ENCODE measurements around the gene TENT5C.

TENT5C gene

DNA sequence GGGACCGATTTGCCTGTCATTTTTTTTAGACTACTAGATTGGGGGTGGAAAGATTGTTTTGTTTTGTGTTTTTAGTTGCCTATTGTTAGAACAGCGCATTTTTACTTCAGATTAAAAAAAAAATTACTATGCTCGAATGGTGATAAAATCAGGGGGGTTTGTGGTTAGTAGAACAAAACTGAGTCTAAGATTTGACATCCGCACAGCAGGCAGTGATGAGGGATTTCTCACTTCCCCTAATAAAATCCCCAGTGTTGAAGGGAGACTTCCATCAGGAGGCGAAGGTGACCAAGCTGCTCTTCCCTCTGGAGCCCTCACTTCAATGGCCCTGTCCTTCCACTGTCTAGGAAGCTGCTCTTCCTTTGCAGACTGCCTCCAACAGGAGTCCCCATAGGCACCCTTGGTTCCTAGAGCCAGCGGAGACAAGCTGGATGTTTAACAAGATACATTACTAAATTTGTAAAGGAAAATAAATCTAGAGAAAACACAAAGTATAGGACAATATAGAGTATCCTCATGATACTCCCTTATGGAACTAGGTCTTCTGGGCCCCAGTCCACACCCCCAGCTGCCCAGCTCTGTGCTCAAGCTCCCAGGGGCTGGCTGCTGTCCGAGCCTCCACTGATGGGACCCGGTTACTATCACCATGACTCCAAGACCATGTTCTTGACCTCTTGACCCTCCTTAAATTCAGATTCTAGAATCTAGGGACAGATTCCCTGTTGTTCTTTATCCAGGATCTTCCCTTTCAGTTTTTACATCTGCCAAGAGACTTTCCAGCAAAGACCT lies 31.0 kb downstream of the TENT5C start:
- DNase-seq (ENCODE audit: low read depth) = no peak

DNA sequence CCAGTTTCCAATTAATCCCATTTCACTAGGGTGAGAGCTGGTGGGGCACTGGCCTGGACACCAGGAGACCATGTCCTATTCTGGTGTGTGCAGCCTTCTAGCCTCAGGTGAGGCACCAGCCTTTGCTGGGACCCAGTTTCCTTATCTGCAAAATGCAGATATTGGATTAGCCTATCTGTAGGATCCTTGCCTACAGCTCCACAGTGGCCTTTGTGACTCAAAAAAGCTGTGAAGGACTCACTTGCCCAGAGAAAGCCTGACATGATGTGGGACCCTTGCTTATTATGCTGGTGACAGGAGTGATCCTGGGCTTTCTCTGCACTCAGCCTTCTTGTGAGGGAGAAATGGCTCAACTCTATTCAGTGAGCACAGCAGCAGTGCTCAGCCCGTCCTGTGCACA lies 32.3 kb downstream of the TENT5C start:
- no peak for DNase-seq (ENCODE audit: low read depth)

DNA sequence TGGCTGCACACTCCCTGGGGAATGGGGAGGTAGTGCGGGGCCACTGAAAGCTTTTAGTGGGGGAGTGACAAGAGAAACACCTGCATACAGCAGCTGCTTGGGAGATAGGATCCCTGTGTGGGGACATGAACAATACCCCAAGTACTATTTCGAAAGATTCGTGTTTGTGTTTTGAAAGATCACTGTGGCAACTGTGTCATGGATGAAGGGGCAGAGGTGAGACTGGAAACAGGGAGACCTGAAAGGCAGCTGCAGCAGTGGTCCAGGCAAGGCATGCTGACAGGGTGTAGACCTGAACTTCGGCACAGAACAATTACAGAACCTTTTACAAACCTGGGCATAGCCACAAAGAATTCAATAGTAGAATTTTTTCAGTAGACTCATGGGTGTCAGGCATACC lies 32.9 kb downstream of the TENT5C start:
- DNase-seq (ENCODE audit: low read depth) = no peak

DNA sequence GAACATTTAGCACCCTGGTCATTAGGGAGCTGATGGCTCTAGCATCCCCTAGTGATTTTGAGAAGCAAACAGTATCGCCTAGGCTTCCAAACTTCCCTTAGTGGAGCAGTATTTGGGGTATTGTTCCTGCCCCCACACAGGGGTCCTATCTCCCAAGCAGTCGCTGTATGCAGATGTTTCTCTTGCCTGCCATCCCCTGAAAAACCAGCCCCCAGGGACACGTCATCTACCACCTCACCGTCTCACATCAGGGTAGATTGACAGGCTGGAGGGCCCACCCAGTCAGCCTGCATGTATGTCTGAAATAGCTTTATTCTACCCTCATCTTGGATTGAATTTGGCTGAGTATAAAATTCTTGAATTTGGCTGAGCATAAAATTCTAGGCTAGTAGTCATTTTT lies 33.9 kb downstream of the TENT5C start:
- no peak for DNase-seq (ENCODE audit: low read depth)

DNA sequence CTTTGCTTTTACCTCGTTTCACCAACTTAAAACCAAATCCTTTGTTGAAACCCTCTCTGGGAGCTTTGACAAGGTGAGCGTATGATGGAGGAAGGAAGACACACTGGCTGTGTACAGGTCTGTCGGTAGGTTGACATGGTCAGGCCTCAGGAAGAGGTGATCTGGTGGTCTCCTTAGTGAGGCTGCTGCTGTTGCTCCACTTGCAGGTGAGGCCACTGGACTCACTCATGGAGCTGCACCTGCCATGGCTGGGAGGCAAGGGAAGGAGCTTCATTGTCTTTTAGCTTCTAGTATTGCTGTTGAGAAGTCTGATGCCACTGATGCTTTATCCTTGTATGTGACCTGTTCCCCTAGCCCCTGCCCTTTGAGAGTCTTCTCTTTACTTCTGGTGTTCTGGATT lies 35.7 kb downstream of the TENT5C start:
- no peak for DNase-seq (ENCODE audit: low read depth)

DNA sequence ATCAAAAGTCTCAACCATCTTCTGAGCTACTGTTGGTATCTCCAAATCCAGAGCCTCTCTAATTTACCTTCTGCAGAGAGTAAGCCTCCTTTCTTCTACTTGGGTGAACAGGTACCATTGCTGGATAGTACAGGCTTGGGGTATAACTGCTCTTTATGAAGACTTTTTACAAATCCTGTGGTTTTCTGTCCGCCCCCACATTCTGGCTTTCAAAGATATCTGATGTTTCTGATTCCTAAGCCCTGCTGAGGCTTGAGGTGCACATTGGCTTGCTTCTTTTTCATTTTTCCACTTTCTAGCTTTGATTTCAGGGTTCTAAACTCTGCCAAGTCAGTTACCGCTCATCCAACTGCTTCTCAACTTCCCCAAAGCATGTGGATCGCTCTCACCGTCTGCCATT lies 37.1 kb downstream of the TENT5C start:
- DNase-seq (ENCODE audit: low read depth) = no peak

DNA sequence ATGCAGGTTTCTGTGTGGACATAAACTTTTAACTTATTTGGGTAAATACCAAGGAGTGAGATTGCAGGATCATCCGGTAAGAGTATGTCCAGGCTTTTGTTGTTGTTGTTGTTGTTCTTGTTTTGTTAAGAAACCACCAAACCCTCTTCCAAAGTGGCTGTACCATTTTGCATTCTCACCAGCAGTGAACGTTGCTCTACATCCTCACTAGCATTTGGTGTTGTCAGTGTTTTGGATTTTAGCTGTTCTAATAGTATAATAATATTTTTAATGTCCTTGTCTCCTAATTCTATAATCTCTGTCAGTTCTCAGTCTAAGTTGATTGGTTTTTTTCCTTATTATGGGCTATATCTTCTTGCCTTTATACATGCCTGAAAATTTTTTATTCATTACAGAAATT lies 37.8 kb downstream of the TENT5C start:
- DNase-seq (ENCODE audit: low read depth) = no peak

DNA sequence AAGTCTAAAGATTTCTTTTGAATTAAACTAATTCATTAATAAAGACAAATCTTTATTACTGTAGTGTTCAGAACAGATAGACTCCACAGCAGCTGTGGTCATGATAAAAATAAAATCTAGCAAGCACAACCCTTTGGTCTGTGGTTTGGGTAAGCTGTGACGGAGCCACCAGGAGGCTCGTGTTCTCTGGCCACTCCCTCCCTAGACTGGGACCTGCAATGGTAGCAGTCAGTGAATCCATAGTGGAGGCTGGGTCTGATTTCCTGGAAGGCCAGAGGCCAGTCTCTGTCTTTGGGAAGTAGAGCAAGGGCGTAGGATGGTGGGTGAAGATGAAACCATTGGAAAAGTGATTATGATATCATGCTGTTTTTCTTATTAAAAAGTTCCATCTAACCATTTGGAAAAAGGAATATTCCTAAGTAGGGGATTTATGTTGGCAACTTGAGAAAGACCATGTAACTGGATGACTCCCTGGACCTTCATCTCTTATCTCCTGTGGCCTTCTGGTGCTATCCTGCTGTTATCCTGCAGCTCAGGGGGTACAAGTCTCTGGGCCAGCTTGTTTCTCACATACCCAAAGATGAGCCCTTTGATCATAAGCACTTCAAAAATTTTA lies 39.0 kb downstream of the TENT5C start:
- DNase-seq (ENCODE audit: low read depth) = no peak

DNA sequence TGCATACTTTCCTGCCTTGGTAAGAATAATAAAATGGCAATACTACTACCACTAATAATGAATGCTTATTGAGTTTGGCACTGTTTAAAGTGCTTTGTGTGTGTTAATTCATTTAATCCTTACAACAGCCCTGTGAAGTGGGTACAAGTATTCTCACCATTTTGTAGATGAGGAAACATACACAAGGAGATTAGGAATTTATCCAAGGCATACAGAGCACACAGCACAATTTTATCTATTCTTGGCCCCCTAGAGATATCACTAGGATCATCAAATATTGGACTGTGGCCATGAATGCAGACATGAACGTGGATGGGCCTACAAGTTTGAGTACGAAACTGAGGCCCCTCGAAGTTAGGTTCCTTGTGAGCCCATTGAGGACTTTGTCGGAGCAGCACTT lies 39.5 kb downstream of the TENT5C start:
- DNase-seq (ENCODE audit: low read depth) = no peak

DNA sequence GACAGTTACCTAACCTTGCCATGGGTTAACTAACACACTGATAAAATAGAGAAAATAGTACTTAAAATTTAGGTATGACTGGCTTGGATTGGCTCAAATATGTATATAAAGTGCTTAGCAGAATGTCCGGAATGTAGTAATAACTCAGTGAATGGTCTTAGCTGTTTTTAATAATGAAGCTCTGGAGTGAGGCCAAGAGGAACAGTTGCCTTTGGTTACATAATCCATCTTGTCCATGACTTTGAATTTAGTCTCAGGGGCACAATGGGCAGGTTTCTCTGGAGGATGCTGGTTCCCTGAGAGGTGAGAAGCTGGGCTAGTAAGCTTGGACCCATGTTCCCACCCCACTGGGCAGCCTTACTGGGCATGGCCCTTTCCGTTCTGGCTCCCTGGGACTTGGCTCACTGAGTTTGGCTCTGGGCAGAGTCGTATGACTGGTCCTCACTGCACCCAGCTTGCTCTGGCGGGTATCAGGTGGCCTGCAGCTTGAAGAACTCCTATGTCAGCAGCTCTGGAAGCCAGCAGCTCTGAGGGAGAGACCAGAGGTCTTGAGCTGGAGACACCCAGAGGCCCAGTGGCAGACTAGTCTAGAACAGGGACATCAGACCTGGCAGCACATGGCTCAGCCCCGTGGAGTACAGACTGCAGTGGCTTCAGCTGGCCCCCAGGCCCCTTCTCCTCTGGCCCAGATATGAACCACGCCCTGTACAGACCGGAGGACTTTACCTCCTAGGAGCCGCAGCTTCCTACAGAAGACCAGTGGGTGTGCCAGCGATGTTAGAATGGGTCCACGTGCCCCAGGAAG lies 40.4 kb downstream of the TENT5C start:
- DNase-seq (ENCODE audit: low read depth) = no peak

DNA sequence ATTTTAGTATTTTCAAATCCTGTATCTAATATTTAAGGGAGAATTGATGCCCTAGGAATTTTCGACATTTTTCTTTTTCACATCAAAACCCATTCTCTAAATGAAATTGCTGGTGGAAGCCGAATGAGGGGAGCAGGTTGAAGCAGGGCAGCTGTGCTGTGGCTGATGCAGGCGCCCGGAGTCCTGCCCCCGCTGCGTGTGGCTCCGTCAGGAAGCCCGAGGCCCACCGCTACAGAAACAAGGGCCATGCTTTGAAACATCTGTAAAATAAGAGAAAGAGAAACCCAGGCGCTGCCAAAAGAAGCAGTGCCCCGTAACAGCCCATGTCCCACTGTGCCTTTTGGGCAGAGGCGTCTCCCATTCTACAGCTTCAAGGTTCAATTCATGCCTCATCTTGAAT lies 41.1 kb downstream of the TENT5C start:
- DNase-seq (ENCODE audit: low read depth) = no peak

DNA sequence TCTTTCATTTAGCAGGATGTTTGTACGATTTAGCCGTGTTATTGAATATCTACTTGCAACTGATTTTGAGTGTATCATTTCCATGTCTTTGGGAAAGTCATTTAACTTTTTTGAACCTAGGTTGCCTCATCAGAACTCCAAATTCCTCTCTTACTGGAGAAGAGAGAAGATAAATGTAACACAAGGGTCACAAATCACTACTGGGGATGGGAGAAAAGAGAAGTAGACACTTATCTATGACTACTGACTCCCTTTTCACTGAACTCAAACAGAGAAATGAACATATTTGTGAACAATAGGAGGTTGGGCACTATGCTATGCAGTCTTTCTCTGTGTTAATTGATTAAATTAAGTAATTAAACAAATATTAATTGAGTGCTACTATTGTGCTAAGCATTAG lies 42.2 kb downstream of the TENT5C start:
- no peak for DNase-seq (ENCODE audit: low read depth)

DNA sequence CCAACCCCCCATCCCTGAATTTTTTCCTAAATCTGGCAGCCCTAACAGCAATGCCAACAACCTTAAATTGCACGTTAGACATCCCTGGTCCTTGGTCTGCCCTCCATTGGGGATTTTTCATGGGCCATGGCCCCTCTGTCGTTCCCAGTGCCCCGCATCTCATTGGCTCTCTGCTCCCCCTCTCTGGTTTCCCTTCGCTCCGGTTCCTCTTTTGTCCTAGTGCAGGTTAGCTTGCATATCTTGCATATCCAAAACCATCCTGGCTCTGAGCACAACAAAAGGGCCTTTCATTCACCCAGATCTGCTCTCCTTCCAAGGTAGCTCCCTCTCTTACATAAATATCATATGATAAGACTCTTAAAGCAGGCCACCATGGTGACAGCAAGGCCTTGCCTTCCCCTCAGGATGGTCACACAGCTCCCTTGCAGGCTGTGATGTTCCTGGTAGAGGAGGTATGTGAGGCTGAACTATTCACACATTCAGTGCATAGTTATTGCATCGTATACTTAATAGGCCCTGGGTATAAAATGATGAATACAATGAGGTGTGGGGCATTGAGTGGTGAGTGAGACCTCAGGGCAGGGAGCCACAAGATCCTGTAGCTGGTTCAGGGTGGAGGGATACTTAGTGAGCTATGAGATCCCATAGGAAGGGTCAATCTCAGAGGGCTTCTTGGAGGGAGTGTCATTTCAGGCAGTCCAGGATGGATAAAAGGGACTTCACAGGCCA lies 45.2 kb downstream of the TENT5C start:
- DNase-seq (ENCODE audit: low read depth) = no peak

DNA sequence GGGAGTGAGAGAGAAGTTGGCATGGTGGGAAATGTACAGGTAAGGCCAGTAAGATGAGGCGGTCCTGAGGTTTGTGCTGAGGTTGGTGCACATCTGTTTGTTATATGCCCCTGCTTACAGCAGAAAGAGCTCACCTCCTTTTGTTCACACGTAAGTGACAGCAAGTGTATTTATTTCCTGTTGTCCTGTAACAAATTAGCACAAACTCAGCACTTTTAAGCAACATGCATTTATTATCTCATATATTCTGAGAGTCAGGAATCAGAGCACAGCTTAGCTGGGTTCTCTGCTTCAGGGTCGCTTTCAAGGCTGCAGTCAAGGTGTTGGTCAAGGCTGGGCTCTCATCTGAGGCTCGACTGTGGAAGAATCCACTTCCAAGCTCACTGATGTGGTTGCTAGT lies 45.8 kb downstream of the TENT5C start:
- DNase-seq (ENCODE audit: low read depth) = no peak

DNA sequence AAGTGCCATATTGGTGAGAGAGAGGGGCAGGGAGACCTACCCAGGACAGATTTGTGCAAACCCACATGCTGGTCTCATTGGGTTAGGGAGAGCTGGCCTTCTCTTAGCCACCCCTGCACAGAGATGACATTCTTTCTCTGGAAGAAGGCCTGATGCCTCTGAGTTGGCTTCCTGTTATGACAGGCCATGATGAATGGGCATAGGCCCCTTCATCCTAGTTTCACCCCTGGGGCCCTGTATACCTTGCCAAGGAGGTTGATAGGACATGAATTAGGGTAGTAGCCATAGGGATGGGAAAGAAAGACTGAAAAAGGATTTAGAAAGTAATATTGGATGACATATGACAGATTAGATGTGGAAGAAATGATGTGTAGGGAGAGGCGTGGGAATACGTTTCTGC lies 46.6 kb downstream of the TENT5C start:
- no peak for DNase-seq (ENCODE audit: low read depth)

DNA sequence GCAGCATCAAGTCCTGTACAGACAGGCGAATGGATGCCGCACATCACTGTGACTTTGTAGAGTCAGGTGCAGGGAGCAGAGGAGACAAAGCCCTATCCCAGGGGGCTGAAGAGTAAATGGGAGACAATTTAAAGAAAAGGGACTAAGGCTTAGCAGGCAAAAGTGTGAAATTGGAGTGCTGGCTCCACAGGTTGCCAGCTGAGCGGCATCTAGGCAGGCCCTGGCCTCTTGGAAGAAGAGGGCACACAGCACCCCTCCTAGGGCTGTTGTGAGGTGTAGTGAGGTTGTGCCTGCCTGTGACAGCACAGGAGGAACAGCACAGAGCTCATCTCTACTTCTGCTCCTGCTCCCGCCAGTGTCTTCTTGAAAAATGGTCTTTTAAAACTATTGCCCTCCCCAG lies 47.3 kb downstream of the TENT5C start:
- no peak for DNase-seq (ENCODE audit: low read depth)

DNA sequence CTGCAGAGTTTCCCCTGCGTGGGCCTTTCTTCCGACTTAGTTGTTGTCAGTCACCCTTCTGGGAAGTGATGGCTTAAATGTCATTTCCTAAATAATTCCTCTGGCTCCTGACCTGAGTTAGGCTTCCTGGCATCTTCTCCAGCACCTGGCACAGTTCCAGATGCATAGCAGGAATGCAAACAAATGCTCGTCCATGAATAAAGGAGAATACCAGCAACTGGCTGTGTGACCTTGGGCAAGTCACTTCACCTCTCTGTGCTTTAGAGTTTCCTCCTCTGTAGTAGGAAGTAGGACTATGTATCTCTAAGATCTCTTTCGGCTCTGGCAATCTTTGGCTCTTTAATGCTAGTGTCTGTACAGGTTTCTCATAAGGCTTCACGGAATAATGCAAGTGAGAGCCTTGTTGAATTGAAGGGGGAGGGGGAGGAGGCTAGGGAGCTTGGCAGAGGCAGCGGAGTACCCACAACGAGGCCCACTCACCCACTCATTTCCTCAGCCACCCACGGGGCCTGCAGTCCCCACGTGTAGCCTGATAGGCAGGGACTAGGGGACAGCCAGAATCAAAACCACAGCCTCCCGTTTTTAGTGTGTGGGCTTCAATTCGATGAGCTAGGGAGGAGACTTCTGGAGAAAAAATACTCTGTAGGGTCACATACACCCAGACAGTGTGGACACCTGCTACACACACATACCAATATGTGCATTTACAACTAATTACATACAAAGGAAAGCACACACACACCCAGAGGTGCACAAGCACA lies 48.1 kb downstream of the TENT5C start:
- no peak for DNase-seq (ENCODE audit: low read depth)

DNA sequence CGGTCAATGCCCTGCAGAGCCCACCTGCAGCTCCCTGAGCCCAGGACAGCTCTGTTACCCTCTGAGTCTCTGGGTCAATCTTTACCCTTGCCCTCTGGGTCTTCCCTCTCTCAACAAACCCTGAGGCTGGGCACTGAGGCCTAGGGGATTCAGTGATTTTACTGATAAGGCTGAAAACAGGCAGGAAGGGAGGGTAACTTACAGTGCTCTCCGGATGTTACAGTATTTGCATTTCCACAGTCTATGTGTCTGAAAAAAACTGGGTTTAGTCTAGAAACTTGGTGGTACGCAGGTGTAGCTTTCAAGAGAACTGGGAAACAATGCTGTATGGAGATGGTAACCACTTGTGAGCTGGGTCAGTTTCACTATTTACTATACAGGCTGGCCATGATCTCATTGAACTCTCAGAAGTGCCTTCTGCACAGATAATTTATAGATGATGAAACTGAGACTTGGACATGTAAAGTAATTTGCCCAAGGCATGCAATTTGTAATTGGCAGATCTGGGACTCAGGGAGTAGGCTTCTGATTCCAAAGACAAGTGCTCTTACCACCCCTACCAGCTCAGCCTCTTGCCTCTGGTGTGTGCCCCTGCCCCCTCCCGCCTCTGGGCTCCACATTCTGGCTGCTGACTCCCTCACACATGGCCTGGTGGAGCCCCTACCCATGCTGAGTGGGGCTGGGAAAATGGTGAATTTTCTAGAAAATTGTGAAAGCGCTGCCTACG lies 48.8 kb downstream of the TENT5C start:
- DNase-seq (ENCODE audit: low read depth) = no peak

DNA sequence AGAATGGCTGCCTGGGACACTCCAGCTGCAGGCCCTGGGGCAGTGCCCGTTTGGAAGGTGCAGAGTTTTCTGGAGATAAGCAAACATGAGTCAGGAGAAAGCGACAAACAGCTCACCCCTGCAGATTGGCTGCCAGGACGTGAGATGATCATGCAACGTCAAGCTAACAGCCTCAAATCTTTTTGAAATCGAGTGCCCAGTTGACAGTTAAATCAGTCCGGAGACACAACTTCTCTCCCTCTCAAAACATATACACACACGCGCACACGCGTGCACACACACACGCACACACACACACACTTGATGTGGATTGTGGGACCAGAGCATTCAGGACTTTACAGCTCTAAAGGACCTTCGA lies 49.4 kb downstream of the TENT5C start:
- DNase-seq (ENCODE audit: low read depth) = no peak

DNA sequence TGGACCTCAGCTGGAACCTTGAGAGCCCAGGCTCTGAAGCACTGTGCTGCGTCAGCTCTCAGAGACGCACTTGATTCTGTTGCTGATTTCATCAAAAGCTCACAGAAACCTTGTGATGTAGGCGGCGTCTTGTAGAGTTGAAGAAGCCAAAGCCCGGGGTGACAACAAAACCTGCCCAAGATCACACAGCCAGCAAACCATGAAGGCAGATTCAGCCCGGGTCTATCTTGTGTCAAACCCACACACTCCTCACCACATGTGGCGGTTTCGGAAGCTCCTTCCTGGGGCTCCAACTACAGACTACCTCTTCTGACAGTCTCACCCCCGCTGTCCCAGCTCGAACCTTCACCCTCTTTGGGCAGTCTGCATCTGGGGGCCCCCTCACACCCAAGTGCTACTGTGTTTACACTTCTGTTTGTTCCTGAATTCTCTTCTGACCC lies 50.4 kb downstream of the TENT5C start:
- DNase-seq (ENCODE audit: low read depth) = no peak

DNA sequence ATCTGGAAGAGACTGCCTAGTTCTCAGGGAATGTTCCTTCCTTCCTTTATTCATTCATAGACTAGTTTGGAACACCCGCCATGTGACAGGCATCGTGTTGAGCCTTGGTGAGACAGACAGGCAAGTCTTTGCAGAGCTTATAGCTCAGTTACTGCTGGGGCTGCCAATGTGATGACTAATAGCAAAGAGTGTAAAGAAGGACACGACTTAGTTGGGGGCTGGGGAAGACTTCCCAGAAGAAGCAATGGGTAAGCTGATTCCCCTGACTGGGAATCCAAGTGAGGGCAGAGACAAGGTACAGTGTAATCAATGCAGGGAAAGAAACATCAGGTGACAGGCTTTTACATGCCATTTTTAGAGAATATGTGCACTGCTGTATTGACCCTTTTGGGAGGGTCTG lies 51.2 kb downstream of the TENT5C start:
- DNase-seq (ENCODE audit: low read depth) = peak; percentile 20

Data from HS-5 (cell line).